Gastroesophageal sphincter (tissue), 3 donors: ENCODE data around the gene HDAC10.
"Not testable (repeated sequence)": the region's sequence is repeated elsewhere in the genome, so short reads cannot be mapped to it uniquely, and the experiment has no call there.

Experiments used
- CTCF ChIP-seq, 4 experiments: fragments of 200-600 bp in 2 of 4; fragments of 450-650 bp in 2 of 4; sonication (generic) in 1 of 4; IDR thresholded peaks; one replicate each; pipeline ENCODE4 v1.5.1; 2017 to 2019; ENCODE audit warnings: antibody characterized with exemption in 4 of 4, mild to moderate bottlenecking in 2 of 4, moderate library complexity in 2 of 4
- EP300 ChIP-seq: sonication (generic); formaldehyde crosslinking; IDR thresholded peaks from one replicate; pipeline ENCODE4 v1.6.1; 2017; ENCODE audit warnings: antibody characterized with exemption, mild to moderate bottlenecking
- POLR2A ChIP-seq, 2 donors: fragments of 450-650 bp; IDR thresholded peaks; one replicate each; pipeline ENCODE4 v1.6.1; 2017; ENCODE audit warnings: antibody characterized with exemption in 2 of 2, mild to moderate bottlenecking in 2 of 2, moderate library complexity in 1 of 2
- POLR2AphosphoS5 ChIP-seq: sonication (generic); formaldehyde crosslinking; IDR thresholded peaks from one replicate; pipeline ENCODE4 v1.6.1; 2017; ENCODE audit warnings: antibody characterized with exemption

GRCh38 chr22:50204998-50205397 lies 46.1 kb downstream of the HDAC10 start:
- not testable (repeated sequence) for TF ChIP-seq CTCF (IDR thresholded peaks at IDR 0.05); EP300; POLR2A (IDR thresholded peaks at IDR 0.05); POLR2AphosphoS5
